Adrenal gland (tissue), 12 donors: ENCODE results near the gene HSBP1. TPM values are rescaled to one million over a fixed set of nuclear protein-coding genes. Genes with fewer than 3 reads are reported as not detected.

ENCODE experiments used
- DNase-seq, 7 donors: peaks; one replicate each; pipeline ENCODE4 v3.0.0-alpha.2; 2019 to 2020
- H3K27ac ChIP-seq, 5 donors: fragments of 200-600 bp; sonication (generic) in 4 of 5; 1 replicate in 3 of 5; 2 replicates in 2 of 5; pipeline versions ENCODE4 v1.5.1 to v1.8.0; 2016 to 2020; ENCODE audit warnings: mild to moderate bottlenecking in 1 of 5
- H3K27me3 ChIP-seq: fragments of 200-600 bp; 2 replicates; pipeline ENCODE4 v1.8.0; 2021
- H3K36me3 ChIP-seq, 2 donors: fragments of 200-600 bp; replicated peaks in 1 of 2; 1 replicate in 1 of 2; 2 replicates in 1 of 2; pipeline versions ENCODE4 v1.5.1 to v1.8.0; 2018 to 2022
- H3K4me1 ChIP-seq, 2 donors: fragments of 200-600 bp; replicated peaks in 1 of 2; 1 replicate in 1 of 2; 2 replicates in 1 of 2; pipeline versions ENCODE4 v1.5.1 to v1.8.0; 2018 to 2021
- H3K4me3 ChIP-seq, 4 donors: fragments of 200-600 bp; sonication (generic) in 3 of 4; one replicate each; pipeline ENCODE4 v1.5.1; 2016 to 2018
- H3K9me3 ChIP-seq, 3 donors: fragments of 200-600 bp; sonication (generic) in 1 of 3; replicated peaks in 1 of 3; 1 replicate in 2 of 3; 2 replicates in 1 of 3; pipeline versions ENCODE4 v1.5.1 to v1.8.0; 2016 to 2021
- CTCF ChIP-seq, 6 experiments: fragments of 450-650 bp in 4 of 6; fragments of 200-600 bp in 2 of 6; sonication (generic) in 1 of 6; IDR thresholded peaks; 1 replicate in 5 of 6; 2 replicates in 1 of 6; pipeline versions ENCODE4 v1.5.1 to v1.8.0; 2016 to 2021; ENCODE audit warnings: antibody characterized with exemption in 6 of 6, mild to moderate bottlenecking in 2 of 6, moderate library complexity in 1 of 6
- POLR2A ChIP-seq, 2 donors: fragments of 450-650 bp; IDR thresholded peaks; one replicate each; pipeline ENCODE4 v1.6.1; 2017; ENCODE audit warnings: antibody characterized with exemption in 2 of 2, mild to moderate bottlenecking in 2 of 2, moderate library complexity in 1 of 2
- WGBS, 4 donors: extraction: QIAGEN DNeasy Blood & Tissue Kit in 2 of 4; methylation state at CpG; one replicate each; pipeline versions ENCODE4 v1.1.5 to v1.1.7; 2013 to 2017; 5-methylcytosine and 5-hydroxymethylcytosine counted together
- intact Hi-C, 2 donors: fragments of 100-400 bp; cut with DNase I; formaldehyde crosslinking; loops; one replicate each; pipeline versions ENCODE4 v1.14.1 to v1.15.0; 2022 to 2023
- polyA plus RNA-seq, 3 donors: library from polyadenylated mRNA; stranded (reverse); fragments of 200-250 nt in 2 of 3; fragments of 350-450 nt in 1 of 3; fragmentation: Illumina TruSeq in 1 of 3; extraction: RNeasy Lipid Tissue Mini Kit (QIAGEN cat#74804) in 1 of 3; gene quantifications; one replicate each; pipeline ENCODE4 v1.2.3, GENCODE V29; 2013 to 2014
- total RNA-seq, 9 donors: library from RNA; depleted of rRNA in 4 of 9; stranded (reverse); fragments of >200 nt in 4 of 9; fragments of 120-200 nt in 1 of 9; fragmentation: NEBNext Ultra II Directional in 1 of 9; extraction: Animal tissue kit (Norgen Biotek cat#: 25700) in 1 of 9; gene quantifications; one replicate each; pipeline versions ENCODE4 v1.1.0 to v1.2.4, GENCODE V29; 2013 to 2023
- donor health status: healthy with polysubstance abuse.
- donor health status: Bipolar disorder and iron deficiency.
- donor health status: DM: yes; HTN: yes; CAD: no.
- donor health status: DM: no; HTN: no; CAD: no.
- donor health status: DM: no; HTN: no; CAD: no.
- donor health status: DM: yes; HTN: yes; CAD: no.

Gene HSBP1
- total and polyA plus RNA-seq, 12 donors = 11.0 to 214 (median 112) TPM

DNA sequence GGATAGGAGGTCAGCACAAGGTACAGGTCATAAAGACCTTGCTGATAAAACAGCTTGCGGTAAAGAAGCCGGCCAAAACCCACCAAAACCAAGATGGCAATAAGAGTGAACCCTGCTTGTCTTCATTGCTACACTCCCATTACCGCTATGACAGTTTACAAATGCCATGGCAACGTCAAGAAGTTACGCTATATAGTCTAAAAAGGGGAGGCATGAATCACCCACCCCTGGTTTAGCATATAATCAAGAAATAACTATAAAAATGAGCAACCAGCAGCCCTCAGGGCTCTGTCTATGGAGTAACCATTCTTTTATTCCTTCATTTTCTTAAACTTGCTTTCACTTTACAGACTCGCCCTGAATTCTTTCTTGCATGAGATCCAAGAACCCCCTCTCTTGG lies 1.0 kb upstream of the HSBP1 start:
- intact Hi-C loops = no loop called here

DNA sequence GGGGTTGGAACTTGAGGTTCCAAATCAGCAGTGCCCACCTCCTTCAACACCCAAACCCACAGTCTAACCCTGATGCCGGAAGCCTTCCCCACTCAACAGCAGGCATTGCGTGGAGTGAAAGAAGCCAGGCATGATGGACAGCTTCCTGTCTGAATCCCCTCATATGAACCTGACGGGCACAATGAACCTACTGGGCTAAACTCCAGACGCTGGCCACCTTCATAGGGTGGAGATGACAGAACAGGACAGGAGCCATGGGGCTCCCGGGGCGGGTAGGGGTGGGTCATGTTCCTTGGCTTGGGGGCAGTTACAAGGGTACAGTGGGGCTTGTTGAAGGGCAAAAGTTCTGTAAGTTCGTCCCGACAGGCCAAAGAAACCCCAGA lies 460 bp upstream of the HSBP1 start:
- peak overlapping the region in 2 of 4 donors; percentile 59 to 76 for H3K4me3 ChIP-seq
- H3K27ac ChIP-seq = peak overlapping the region in 2 of 5 donors; percentile 84 to 85
- DNase-seq = peak in 1 of 7 donors; percentile 62
- H3K9me3 ChIP-seq = no peaks in the 10 kb centered on the region
- TF ChIP-seq POLR2A (IDR thresholded peaks at IDR 0.05) (no peak), CTCF (IDR thresholded peaks at IDR 0.05) (no peak)
- WGBS, 4 donors = 72 to 88% (median 76%) methylated on average over 5 to 8 of the region's 8 CpGs
- intact Hi-C loops = no loop called here
- H3K4me1 ChIP-seq = peaks cover 19 to 35% of the 10 kb centered on the region in 2 donors
- H3K27me3 ChIP-seq = no peaks in the 10 kb centered on the region
- peaks cover 0 to 24% of the 10 kb centered on the region in 2 donors for H3K36me3 ChIP-seq

More for the DNA sequence above, 1.0 kb upstream of the HSBP1 start:
- TF ChIP-seq POLR2A (IDR thresholded peaks at IDR 0.05) (no peak), CTCF (IDR thresholded peaks at IDR 0.05) (no peak)
- no peak overlapping the region for H3K27ac ChIP-seq
- WGBS, 4 donors = 88 to 90% (median 88%) methylated on average over 6 of the region's 6 CpGs
- no peak overlapping the region for H3K4me3 ChIP-seq
- H3K27me3 ChIP-seq = no peaks in the 10 kb centered on the region
- no peaks in the 10 kb centered on the region for H3K9me3 ChIP-seq
- peaks cover 0 to 18% of the 10 kb centered on the region in 2 donors for H3K36me3 ChIP-seq
- H3K4me1 ChIP-seq = peaks cover 19 to 41% of the 10 kb centered on the region in 2 donors
- no peak for DNase-seq

DNA sequence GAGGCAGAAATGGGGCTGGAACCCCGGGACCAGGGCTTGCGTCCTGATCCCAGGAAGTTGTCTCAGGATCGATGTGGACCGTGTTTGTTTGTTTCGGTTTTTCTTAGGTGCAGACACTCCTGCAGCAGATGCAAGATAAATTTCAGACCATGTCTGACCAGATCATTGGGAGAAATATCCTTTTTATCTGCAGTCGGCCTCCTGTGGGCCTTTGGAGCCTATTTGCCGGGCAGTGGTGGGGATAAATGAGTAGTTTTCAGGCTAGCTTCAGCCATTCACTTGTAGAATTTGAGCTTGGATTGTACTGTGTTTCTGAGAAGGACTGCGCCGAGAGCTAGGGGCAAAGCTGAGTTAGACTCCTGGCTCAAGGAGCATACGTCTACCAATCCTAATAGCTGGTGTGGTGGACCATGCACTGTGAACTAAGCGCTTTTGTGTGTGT lies 816 bp downstream of the HSBP1 start:
- DNase-seq = no peak
- WGBS, 4 donors = 16 to 20% (median 18%) methylated on average over 11 of the region's 11 CpGs
- Histone ChIP-seq H3K4me1 (peaks cover 19 to 39% of the 10 kb centered on the region in 2 donors), H3K4me3 (peak overlapping the region; percentile 10 to 76 (median 52)), H3K27ac (peak overlapping the region in 3 of 5 donors; percentile 70 to 85 (median 84)), H3K9me3 (no peaks in the 10 kb centered on the region), H3K27me3 (no peaks in the 10 kb centered on the region), H3K36me3 (peaks cover 0 to 30% of the 10 kb centered on the region in 2 donors)
- no peak for TF ChIP-seq CTCF (IDR thresholded peaks at IDR 0.05)
- TF ChIP-seq POLR2A (IDR thresholded peaks at IDR 0.05) = no peak
- intact Hi-C loops = no loop called here

GRCh38 chr16:83809092-83809491 lies 1.3 kb downstream of the HSBP1 start:
- no peak for DNase-seq
- 88 to 91% (median 90%) methylated on average over 13 of the region's 13 CpGs for WGBS, 4 donors
- Histone ChIP-seq H3K9me3 (no peaks in the 10 kb centered on the region), H3K27me3 (no peaks in the 10 kb centered on the region), H3K4me1 (peaks cover 24 to 44% of the 10 kb centered on the region in 2 donors), H3K27ac (no peak overlapping the region), H3K4me3 (peak overlapping the region in 2 of 4 donors; percentile 59 to 76), H3K36me3 (peaks cover 0 to 30% of the 10 kb centered on the region in 2 donors)
- no peak for TF ChIP-seq POLR2A (IDR thresholded peaks at IDR 0.05)
- TF ChIP-seq CTCF (IDR thresholded peaks at IDR 0.05) = no peak
- intact Hi-C loops = no loop called here
